ENCODE results near the gene TEN1. TPM values are rescaled to one million over a fixed set of nuclear protein-coding genes. Genes with fewer than 3 reads are reported as not detected.
"Not testable (repeated sequence)": the region's sequence is repeated elsewhere in the genome, so short reads cannot be mapped to it uniquely, and the experiment has no call there.

Gene TEN1
- total RNA-seq, 1 donor from 2014 or later: 15.9 TPM

- TF ChIP-seq CTCF (conservative IDR thresholded peaks at IDR 0.05): no peak
- peak overlapping the region; percentile 11 for H3K27ac Mint-ChIP-seq
- DNase-seq (ENCODE audit: extremely low spot score, unreplicated experiment): no peak
- no peaks in the 10 kb centered on the region for H3K27me3 Mint-ChIP-seq
- peaks cover 20% of the 10 kb centered on the region for H3K36me3 Mint-ChIP-seq
- no peaks in the 10 kb centered on the region for H3K9me3 Mint-ChIP-seq
- peaks cover 26% of the 10 kb centered on the region for H3K4me1 Mint-ChIP-seq (ENCODE audit: unreplicated experiment)
- peak overlapping the region; percentile 58 for H3K4me3 Mint-ChIP-seq
Measured at GRCh38 chr17:76034428-76035350, 55.6 kb downstream of the TEN1 start.

GRCh38 chr17:76036497-76037261, 57.6 kb downstream of the TEN1 start:
- DNase-seq (ENCODE audit: extremely low spot score, unreplicated experiment): no peak
- H3K4me1 Mint-ChIP-seq (ENCODE audit: unreplicated experiment): peaks cover 23% of the 10 kb centered on the region

GRCh38 chr17:76038050-76038449, 59.0 kb downstream of the TEN1 start:
- Mint-ChIP-seq H3K27me3 (no peaks in the 10 kb centered on the region), H3K9me3 (no peaks in the 10 kb centered on the region), H3K36me3 (peaks cover 34% of the 10 kb centered on the region), H3K4me3 (no peak overlapping the region), H3K27ac (peak overlapping the region; percentile 23), H3K4me1 (ENCODE audit: unreplicated experiment) (peaks cover 23% of the 10 kb centered on the region)
- no peak for DNase-seq (ENCODE audit: extremely low spot score, unreplicated experiment)
- no peak for TF ChIP-seq CTCF (conservative IDR thresholded peaks at IDR 0.05)

More at GRCh38 chr17:76036497-76037261, 57.6 kb downstream of the TEN1 start:
- Mint-ChIP-seq H3K36me3 (peaks cover 34% of the 10 kb centered on the region), H3K27me3 (no peaks in the 10 kb centered on the region), H3K27ac (peak overlapping the region; percentile 60), H3K9me3 (no peaks in the 10 kb centered on the region), H3K4me3 (no peak overlapping the region)
- no peak for TF ChIP-seq CTCF (conservative IDR thresholded peaks at IDR 0.05)

- TF ChIP-seq CTCF (conservative IDR thresholded peaks at IDR 0.05): no peak
- Mint-ChIP-seq H3K36me3 (peaks cover 38% of the 10 kb centered on the region), H3K9me3 (no peaks in the 10 kb centered on the region), H3K27ac (no peak overlapping the region), H3K4me3 (no peak overlapping the region), H3K27me3 (no peaks in the 10 kb centered on the region), H3K4me1 (ENCODE audit: unreplicated experiment) (peaks cover 26% of the 10 kb centered on the region)
- no peak for DNase-seq (ENCODE audit: extremely low spot score, unreplicated experiment)
Measured at GRCh38 chr17:76039121-76039520, 60.1 kb downstream of the TEN1 start.

GRCh38 chr17:76040376-76040775, 61.3 kb downstream of the TEN1 start:
- peaks cover 47% of the 10 kb centered on the region for H3K36me3 Mint-ChIP-seq

GRCh38 chr17:76042868-76043267, 63.8 kb downstream of the TEN1 start:
- not testable (repeated sequence) for H3K27me3 Mint-ChIP-seq; H3K4me3 Mint-ChIP-seq; H3K9me3 Mint-ChIP-seq; DNase-seq (ENCODE audit: extremely low spot score, unreplicated experiment)
- peaks cover 49% of the 10 kb centered on the region for H3K36me3 Mint-ChIP-seq
- peak overlapping the region; percentile 79 for H3K27ac Mint-ChIP-seq
- peaks cover 13% of the 10 kb centered on the region for H3K4me1 Mint-ChIP-seq (ENCODE audit: unreplicated experiment)

More at GRCh38 chr17:76040376-76040775, 61.3 kb downstream of the TEN1 start:
- no peak for DNase-seq (ENCODE audit: extremely low spot score, unreplicated experiment)
- Mint-ChIP-seq H3K4me3 (no peak overlapping the region), H3K27me3 (no peaks in the 10 kb centered on the region), H3K27ac (no peak overlapping the region), H3K9me3 (no peaks in the 10 kb centered on the region), H3K4me1 (ENCODE audit: unreplicated experiment) (peaks cover 23% of the 10 kb centered on the region)
- no peak for TF ChIP-seq CTCF (conservative IDR thresholded peaks at IDR 0.05)

GRCh38 chr17:76044475-76045007, 65.5 kb downstream of the TEN1 start:
- not testable (repeated sequence) for H3K9me3 Mint-ChIP-seq; H3K27me3 Mint-ChIP-seq; DNase-seq (ENCODE audit: extremely low spot score, unreplicated experiment)
- peaks cover 49% of the 10 kb centered on the region for H3K36me3 Mint-ChIP-seq
- H3K27ac Mint-ChIP-seq: peak overlapping the region; percentile 79
- H3K4me1 Mint-ChIP-seq (ENCODE audit: unreplicated experiment): peaks cover 15% of the 10 kb centered on the region
- peak overlapping the region; percentile 34 for H3K4me3 Mint-ChIP-seq
